Measurements from ENCODE around the gene KNCN. TPM values are rescaled to one million over a fixed set of nuclear protein-coding genes. Genes with fewer than 3 reads are reported as not detected.
A peak's percentile ranks its signal among the peaks of the same experiment; 100 is the strongest.

The KNCN gene
- not detected for total RNA-seq

DNA sequence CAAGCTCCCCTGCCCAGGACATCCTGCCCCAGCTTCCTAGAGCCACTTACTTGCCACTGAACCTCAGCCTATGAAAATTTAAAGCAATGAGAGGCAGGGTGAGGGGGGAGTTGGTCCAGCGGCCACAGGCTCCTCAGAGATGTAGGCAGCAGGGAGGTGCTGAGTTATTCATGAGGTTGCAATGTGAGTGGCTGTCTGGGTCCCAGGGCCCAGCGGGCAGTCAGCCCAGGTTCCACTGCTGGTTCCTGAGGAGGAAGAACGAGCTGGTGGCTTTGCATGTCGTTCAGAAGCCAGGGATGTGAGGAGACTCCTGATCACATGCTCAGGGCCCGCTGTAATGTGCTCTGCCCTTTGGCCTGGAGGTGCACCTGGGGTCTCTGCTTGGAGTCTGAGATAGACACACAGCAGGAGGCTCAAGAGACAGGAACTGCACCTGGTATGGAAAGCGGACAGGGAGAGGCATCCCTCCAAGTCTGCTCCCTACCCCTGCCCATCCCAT, at the start of gene KNCN:
Gene KNCN (minus strand): TSS at position 51 of the 499 bp plus-strand sequence. CDS start 432 bp downstream, outside the sequence.
- Histone ChIP-seq H3K4me1 (peaks cover 0 to 13% (median 10%) of the 10 kb centered on the region in 4 donors), H3K36me3 (no peaks in the 10 kb centered on the region), H3K27me3 (peaks cover 0 to 15% (median 0%) of the 10 kb centered on the region in 4 donors), H3K9me3 (no peaks in the 10 kb centered on the region), H3K4me3 (no peak within 1 kb of the TSS), H3K27ac (replicated peaks in 1 of 4) (no peak within 1 kb of the TSS)
- intact Hi-C loops (cut with DNase I) = no loop called here
- no peak for DNase-seq (ENCODE audit: extremely low spot score)
- TF ChIP-seq, protein P1, sequence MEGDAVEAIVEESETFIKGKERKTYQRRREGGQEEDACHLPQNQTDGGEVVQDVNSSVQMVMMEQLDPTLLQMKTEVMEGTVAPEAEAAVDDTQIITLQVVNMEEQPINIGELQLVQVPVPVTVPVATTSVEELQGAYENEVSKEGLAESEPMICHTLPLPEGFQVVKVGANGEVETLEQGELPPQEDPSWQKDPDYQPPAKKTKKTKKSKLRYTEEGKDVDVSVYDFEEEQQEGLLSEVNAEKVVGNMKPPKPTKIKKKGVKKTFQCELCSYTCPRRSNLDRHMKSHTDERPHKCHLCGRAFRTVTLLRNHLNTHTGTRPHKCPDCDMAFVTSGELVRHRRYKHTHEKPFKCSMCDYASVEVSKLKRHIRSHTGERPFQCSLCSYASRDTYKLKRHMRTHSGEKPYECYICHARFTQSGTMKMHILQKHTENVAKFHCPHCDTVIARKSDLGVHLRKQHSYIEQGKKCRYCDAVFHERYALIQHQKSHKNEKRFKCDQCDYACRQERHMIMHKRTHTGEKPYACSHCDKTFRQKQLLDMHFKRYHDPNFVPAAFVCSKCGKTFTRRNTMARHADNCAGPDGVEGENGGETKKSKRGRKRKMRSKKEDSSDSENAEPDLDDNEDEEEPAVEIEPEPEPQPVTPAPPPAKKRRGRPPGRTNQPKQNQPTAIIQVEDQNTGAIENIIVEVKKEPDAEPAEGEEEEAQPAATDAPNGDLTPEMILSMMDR (IDR thresholded peaks at IDR 0.05) = no peak
- no peak for TF ChIP-seq POLR2AphosphoS5 (IDR thresholded peaks at IDR 0.05)
- TF ChIP-seq EP300 (IDR thresholded peaks at IDR 0.05) = no peak
- no peak for TF ChIP-seq POLR2A (IDR thresholded peaks at IDR 0.05; ENCODE audit: low read depth)
- 82% methylated on average over 5 of the region's 6 CpGs for WGBS

- Histone ChIP-seq H3K36me3 (peaks cover 0 to 5% (median under 1%) of the 10 kb centered on the region in 4 donors), H3K4me3 (no peak overlapping the region), H3K9me3 (no peaks in the 10 kb centered on the region), H3K27me3 (no peaks in the 10 kb centered on the region), H3K27ac (replicated peaks in 1 of 4) (no peak overlapping the region), H3K4me1 (peaks cover 15 to 57% (median 46%) of the 10 kb centered on the region in 4 donors)
- WGBS = 88% methylated on average over 9 of the region's 9 CpGs
- intact Hi-C loops (cut with DNase I) = no loop called here
- no peak for TF ChIP-seq POLR2A (IDR thresholded peaks at IDR 0.05; ENCODE audit: low read depth)
- no peak for TF ChIP-seq POLR2AphosphoS5 (IDR thresholded peaks at IDR 0.05)
- TF ChIP-seq, protein P1 (IDR thresholded peaks at IDR 0.05) = no peak
- no peak for TF ChIP-seq EP300 (IDR thresholded peaks at IDR 0.05)
- DNase-seq (ENCODE audit: extremely low spot score) = no peak
Observed at GRCh38 chr1:46599059-46599970, 47.9 kb upstream of the KNCN start.

DNA sequence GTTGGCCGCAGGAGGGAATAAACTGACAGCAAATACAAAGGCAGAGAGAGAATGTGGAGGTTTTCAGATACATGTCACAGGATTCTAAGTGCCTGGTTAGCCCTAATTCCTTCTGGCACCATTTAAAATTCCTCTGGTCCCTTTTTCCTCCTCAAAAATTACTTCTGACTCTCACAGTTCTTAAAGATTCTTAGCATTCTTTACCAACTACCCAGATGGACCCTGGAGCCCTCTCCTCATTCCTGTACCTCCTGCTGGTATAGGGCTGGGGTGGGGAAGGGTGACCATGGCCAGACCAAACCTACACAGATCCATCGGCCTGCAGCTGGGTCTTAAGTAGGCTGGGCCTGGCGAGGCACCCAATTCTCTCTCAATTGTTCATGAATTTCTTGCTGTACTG, 45.4 kb upstream of the KNCN start:
- no peak for TF ChIP-seq POLR2A (IDR thresholded peaks at IDR 0.05; ENCODE audit: low read depth)
- TF ChIP-seq, protein P1 (IDR thresholded peaks at IDR 0.05) = no peak
- no peak for TF ChIP-seq EP300 (IDR thresholded peaks at IDR 0.05)
- TF ChIP-seq POLR2AphosphoS5 (IDR thresholded peaks at IDR 0.05) = no peak
- no peak for DNase-seq (ENCODE audit: extremely low spot score)
- 93% methylated on average over 3 of the region's 3 CpGs for WGBS
- H3K36me3 ChIP-seq = peaks cover 16 to 30% (median 25%) of the 10 kb centered on the region in 4 donors
- no peaks in the 10 kb centered on the region for H3K27me3 ChIP-seq
- H3K4me1 ChIP-seq = peaks cover 7 to 37% (median 27%) of the 10 kb centered on the region in 4 donors
- H3K27ac ChIP-seq (replicated peaks in 1 of 4) = no peak overlapping the region
- intact Hi-C loops (cut with DNase I) = no loop called here
- no peak overlapping the region for H3K4me3 ChIP-seq
- no peaks in the 10 kb centered on the region for H3K9me3 ChIP-seq

DNA sequence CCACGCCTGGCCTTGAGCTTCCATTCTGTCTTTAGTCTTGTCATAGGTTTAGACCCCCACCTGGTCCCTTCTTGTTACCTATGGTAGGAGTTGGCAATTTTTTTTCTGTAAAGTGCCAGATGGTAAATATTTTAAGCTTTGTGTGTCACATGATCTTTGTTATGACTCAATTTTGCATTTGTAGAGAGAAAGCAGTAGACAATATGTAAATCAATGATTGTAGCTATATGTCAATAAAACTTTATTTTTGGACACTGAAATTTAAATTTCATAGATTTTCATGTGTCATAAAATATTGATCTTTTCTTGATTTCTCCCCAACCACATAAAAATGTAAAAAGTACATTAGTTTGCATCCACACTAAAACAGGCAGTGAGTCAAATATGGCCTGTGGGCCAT, 44.6 kb upstream of the KNCN start:
- peaks cover 24 to 38% (median 33%) of the 10 kb centered on the region in 4 donors for H3K36me3 ChIP-seq
- intact Hi-C loops (cut with DNase I) = no loop called here
- H3K27me3 ChIP-seq = no peaks in the 10 kb centered on the region
- H3K9me3 ChIP-seq = no peaks in the 10 kb centered on the region
- H3K4me3 ChIP-seq = no peak overlapping the region
- no peak for DNase-seq (ENCODE audit: extremely low spot score)
- TF ChIP-seq POLR2A (IDR thresholded peaks at IDR 0.05; ENCODE audit: low read depth) = no peak
- no peak for TF ChIP-seq POLR2AphosphoS5 (IDR thresholded peaks at IDR 0.05)
- WGBS = 100% methylated on average over 1 of the region's 1 CpG
- H3K4me1 ChIP-seq = peaks cover 0 to 32% (median 19%) of the 10 kb centered on the region in 4 donors
- peak overlapping the region in 1 of 4 donors; percentile 71 for H3K27ac ChIP-seq (replicated peaks in 1 of 4)

DNA sequence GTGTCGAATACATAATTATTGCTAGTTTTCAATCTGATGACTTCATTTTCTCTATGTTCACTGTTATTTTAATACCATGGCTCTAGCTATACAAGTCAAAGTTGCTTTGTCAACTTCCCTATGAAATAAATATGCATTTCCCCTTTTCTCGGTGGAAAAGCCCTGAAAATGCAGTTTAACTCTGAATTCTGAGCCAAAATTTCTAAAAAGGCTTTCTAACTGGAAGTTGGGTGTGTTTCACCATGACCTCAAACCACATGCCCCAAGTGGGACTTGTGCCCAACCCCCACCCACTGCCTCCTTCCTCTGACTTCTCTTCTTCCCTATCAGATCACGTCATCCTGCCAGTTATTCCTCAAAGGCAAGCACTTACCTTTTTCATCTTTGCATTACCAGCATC, 43.7 kb upstream of the KNCN start:
- WGBS = 62% methylated on average over 3 of the region's 3 CpGs
- H3K27ac ChIP-seq (replicated peaks in 1 of 4) = peak overlapping the region in 3 of 4 donors; percentile 52 to 71 (median 58)
- no peaks in the 10 kb centered on the region for H3K27me3 ChIP-seq
- DNase-seq (ENCODE audit: extremely low spot score) = peak; percentile 93
- intact Hi-C loops (cut with DNase I) = no loop called here
- no peak overlapping the region for H3K4me3 ChIP-seq
- peaks cover 0 to 27% (median 15%) of the 10 kb centered on the region in 4 donors for H3K4me1 ChIP-seq
- peaks cover 27 to 47% (median 42%) of the 10 kb centered on the region in 4 donors for H3K36me3 ChIP-seq
- H3K9me3 ChIP-seq = no peaks in the 10 kb centered on the region
- TF ChIP-seq POLR2AphosphoS5 (IDR thresholded peaks at IDR 0.05) (peak in 1 of 2 donors; percentile 8), EP300 (IDR thresholded peaks at IDR 0.05) (no peak)
